Endometrial microvascular endothelial cells (primary cell): ENCODE data around the gene NIPAL4. TPM values are rescaled to one million over a fixed set of nuclear protein-coding genes. Genes with fewer than 3 reads are reported as not detected.
"Not testable (repeated sequence)": the region's sequence is repeated elsewhere in the genome, so short reads cannot be mapped to it uniquely, and the experiment has no call there.

Source experiments
- in situ Hi-C: cut with HindIII; loops from 2 replicates; pipeline ENCODE4 v1.10.0; 2017; ENCODE audit warnings: low sequenced_read_pairs, low pct_unique_long_range_greater_than_20kb; ENCODE audit errors: inconsistent ontology term
- total RNA-seq: library from RNA; depleted of rRNA; stranded (reverse); fragments of >200 nt; gene quantifications from one replicate; pipeline ENCODE4 v1.2.3, GENCODE V29; 2015; ENCODE audit errors: inconsistent ontology term

NIPAL4 gene
- total RNA-seq = not detected

- in situ Hi-C loops = no loop called here
Observed at GRCh38 chr5:157459715-157460599, at the start of gene NIPAL4. NIPAL4 (plus strand) TSS chr5:157460213; CDS start chr5:157460321, 108 bp downstream.

GRCh38 chr5:157415838-157416237, 44.2 kb upstream of the NIPAL4 start:
- in situ Hi-C loops = no loop called here

GRCh38 chr5:157419521-157419920, 40.5 kb upstream of the NIPAL4 start:
- in situ Hi-C loops = not testable (repeated sequence)

GRCh38 chr5:157429920-157430319, 30.1 kb upstream of the NIPAL4 start:
- in situ Hi-C loops = not testable (repeated sequence)

- in situ Hi-C loops = no loop called here
Observed at GRCh38 chr5:157431544-157432200, 28.3 kb upstream of the NIPAL4 start.

- in situ Hi-C loops = no loop called here
Observed at GRCh38 chr5:157434096-157434495, 25.9 kb upstream of the NIPAL4 start.

- in situ Hi-C loops = no loop called here
Observed at GRCh38 chr5:157443041-157443549, 16.9 kb upstream of the NIPAL4 start.

- in situ Hi-C loops = no loop called here
Observed at GRCh38 chr5:157444224-157444623, 15.8 kb upstream of the NIPAL4 start.

- in situ Hi-C loops = no loop called here
Observed at GRCh38 chr5:157445745-157446411, 14.1 kb upstream of the NIPAL4 start.

GRCh38 chr5:157446412-157446935, 13.5 kb upstream of the NIPAL4 start:
- in situ Hi-C loops = no loop called here

- in situ Hi-C loops = no loop called here
Observed at GRCh38 chr5:157447201-157447637, 12.8 kb upstream of the NIPAL4 start.

- in situ Hi-C loops = no loop called here
Observed at GRCh38 chr5:157449011-157449723, 10.8 kb upstream of the NIPAL4 start.

GRCh38 chr5:157450024-157450423, 10.0 kb upstream of the NIPAL4 start:
- in situ Hi-C loops = no loop called here

GRCh38 chr5:157451806-157452205, 8.2 kb upstream of the NIPAL4 start:
- in situ Hi-C loops = no loop called here

- in situ Hi-C loops = no loop called here
Observed at GRCh38 chr5:157454273-157454672, 5.7 kb upstream of the NIPAL4 start.

GRCh38 chr5:157455057-157455456, 5.0 kb upstream of the NIPAL4 start:
- in situ Hi-C loops = no loop called here

GRCh38 chr5:157456301-157456700, 3.7 kb upstream of the NIPAL4 start:
- in situ Hi-C loops = no loop called here

- in situ Hi-C loops = no loop called here
Observed at GRCh38 chr5:157457391-157457790, 2.6 kb upstream of the NIPAL4 start.

- in situ Hi-C loops = no loop called here
Observed at GRCh38 chr5:157458835-157459234, 1.2 kb upstream of the NIPAL4 start.
